DOHH2 (cell line): ENCODE measurements around the gene SMOC2.

ENCODE experiments used
- H3F3A ChIP-seq: fragments of 200-600 bp; sonication (generic), shearing (Covaris generic); 2 replicates; pipeline ENCODE4 v1.6.0; 2016; ENCODE audit warnings: antibody characterized with exemption, mild to moderate bottlenecking; ENCODE audit not compliant: control insufficient read depth, insufficient read depth
- H3K27ac ChIP-seq: fragments of 200-600 bp; sonication (generic); 2 replicates; pipeline ENCODE4 v1.5.1; 2014; ENCODE audit warnings: low read depth, mild to moderate bottlenecking, low read length, moderate library complexity
- H3K27me3 ChIP-seq: fragments of 200-600 bp; sonication (generic); 2 replicates; pipeline ENCODE4 v1.6.1; 2014; ENCODE audit warnings: mild to moderate bottlenecking, low read length, mixed read lengths; ENCODE audit not compliant: control insufficient read depth
- H3K36me3 ChIP-seq: fragments of 200-600 bp; sonication (generic); 2 replicates; pipeline ENCODE4 v1.6.1; 2014; ENCODE audit warnings: mild to moderate bottlenecking, low read length, moderate library complexity, mixed read lengths; ENCODE audit not compliant: control insufficient read depth
- H3K4me1 ChIP-seq: fragments of 200-600 bp; sonication (generic); 2 replicates; pipeline ENCODE4 v1.6.1; 2014; ENCODE audit warnings: mild to moderate bottlenecking, low read length, mixed read lengths; ENCODE audit not compliant: control insufficient read depth
- H3K4me2 ChIP-seq: fragments of 200-600 bp; sonication (generic); 2 replicates; pipeline ENCODE4 v1.6.0; 2014; ENCODE audit warnings: mild to moderate bottlenecking, low read length, moderate library complexity
- H3K4me3 ChIP-seq: fragments of 200-600 bp; sonication (generic); 2 replicates; pipeline ENCODE4 v1.5.1; 2014; ENCODE audit warnings: mild to moderate bottlenecking, low read length, mixed read lengths
- H3K79me2 ChIP-seq: fragments of 200-600 bp; sonication (generic); 2 replicates; pipeline ENCODE4 v1.6.1; 2014; ENCODE audit warnings: mild to moderate bottlenecking, low read length, mixed read lengths; ENCODE audit not compliant: control insufficient read depth
- H3K9me2 ChIP-seq: fragments of 200-600 bp; sonication (generic); replicated peaks from 2 replicates; pipeline ENCODE4 v1.6.1; 2014; ENCODE audit warnings: mild to moderate bottlenecking, low read length, mixed read lengths; ENCODE audit not compliant: control insufficient read depth
- H3K9me3 ChIP-seq: fragments of 200-600 bp; sonication (generic); 2 replicates; pipeline ENCODE4 v1.6.1; 2014; ENCODE audit warnings: antibody characterized with exemption, low read length, mixed read lengths; ENCODE audit not compliant: control insufficient read depth, insufficient read depth
- H4K20me1 ChIP-seq: fragments of 200-600 bp; sonication (generic); 2 replicates; pipeline ENCODE4 v1.6.0; 2014; ENCODE audit warnings: low read depth, mild to moderate bottlenecking, antibody characterized with exemption, low read length, moderate library complexity; ENCODE audit not compliant: control insufficient read depth, insufficient read depth
- CTCF ChIP-seq: fragments of 200-600 bp; sonication (generic); IDR thresholded peaks from one replicate; pipeline ENCODE4 v1.5.1; 2014; ENCODE audit warnings: antibody characterized with exemption, mild to moderate bottlenecking, low read depth, low read length; ENCODE audit not compliant: poor library complexity, severe bottlenecking
- EZH2phosphoT487 ChIP-seq: fragments of 200-600 bp; sonication (generic); IDR thresholded peaks from 2 replicates; pipeline ENCODE4 v1.6.1; 2017; ENCODE audit warnings: borderline replicate concordance, mild to moderate bottlenecking, antibody characterized with exemption, low read length, moderate library complexity, mixed read lengths

The SMOC2 gene

GRCh38 chr6:168666170-168666569, 225.2 kb downstream of the SMOC2 start:
- Histone ChIP-seq H3K4me3 (no peak overlapping the region), H4K20me1 (no peaks in the 10 kb centered on the region), H3K9me3 (no peaks in the 10 kb centered on the region), H3K36me3 (no peaks in the 10 kb centered on the region), H3K79me2 (no peaks in the 10 kb centered on the region), H3K27me3 (no peaks in the 10 kb centered on the region), H3F3A (no peaks in the 10 kb centered on the region), H3K9me2 (no peaks in the 10 kb centered on the region), H3K4me1 (no peaks in the 10 kb centered on the region), H3K4me2 (no peak overlapping the region), H3K27ac (no peak overlapping the region)
- no peak for TF ChIP-seq EZH2phosphoT487
- TF ChIP-seq CTCF: no peak

- H3K27ac ChIP-seq: no peak overlapping the region
These were observed 225.9 kb downstream of the SMOC2 start for GRCh38 chr6:168666699-168667427.

GRCh38 chr6:168667428-168667805, 226.4 kb downstream of the SMOC2 start:
- Histone ChIP-seq H4K20me1 (no peaks in the 10 kb centered on the region), H3K27me3 (no peaks in the 10 kb centered on the region), H3K4me2 (no peak overlapping the region), H3K9me2 (no peaks in the 10 kb centered on the region), H3K4me1 (no peaks in the 10 kb centered on the region), H3K27ac (no peak overlapping the region), H3K4me3 (no peak overlapping the region), H3K79me2 (no peaks in the 10 kb centered on the region), H3K36me3 (no peaks in the 10 kb centered on the region), H3F3A (no peaks in the 10 kb centered on the region), H3K9me3 (no peaks in the 10 kb centered on the region)
- no peak for TF ChIP-seq EZH2phosphoT487
- TF ChIP-seq CTCF: no peak

More at GRCh38 chr6:168666699-168667427, 225.9 kb downstream of the SMOC2 start:
- Histone ChIP-seq H3K4me1 (no peaks in the 10 kb centered on the region), H3F3A (no peaks in the 10 kb centered on the region), H4K20me1 (no peaks in the 10 kb centered on the region), H3K9me2 (no peaks in the 10 kb centered on the region), H3K4me3 (no peak overlapping the region), H3K36me3 (no peaks in the 10 kb centered on the region), H3K4me2 (no peak overlapping the region), H3K9me3 (no peaks in the 10 kb centered on the region), H3K27me3 (no peaks in the 10 kb centered on the region), H3K79me2 (no peaks in the 10 kb centered on the region)
- no peak for TF ChIP-seq EZH2phosphoT487
- no peak for TF ChIP-seq CTCF
